Measurements from ENCODE around the gene RP9.

RP9 gene

GRCh38 chr7:33091111-33091531 is 18.1 kb downstream of the RP9 start:
- no peak overlapping the region for H3K4me2 ChIP-seq (ENCODE audit: low read length)
- H3K9ac ChIP-seq (ENCODE audit: low read length) = no peak overlapping the region
- H3K79me1 ChIP-seq (ENCODE audit: low read length) = no peaks in the 10 kb centered on the region
- no peak overlapping the region for H3K27ac ChIP-seq (ENCODE audit: low read depth, low read length)
- no peak overlapping the region for H2BK15ac ChIP-seq (replicated peaks; ENCODE audit: low read depth)
- no peak overlapping the region for H3K18ac ChIP-seq (ENCODE audit: low read length)
- DNase-seq = no peak
- H2AK5ac ChIP-seq (ENCODE audit: low read length) = no peak overlapping the region
- H3K4me3 ChIP-seq (ENCODE audit: low read length) = no peak overlapping the region
- H3K4ac ChIP-seq (ENCODE audit: low read depth, low read length) = no peak overlapping the region
- no peaks in the 10 kb centered on the region for H3K27me3 ChIP-seq (ENCODE audit: insufficient read depth, low read length, poor library complexity)
- H3K4me1 ChIP-seq (ENCODE audit: control insufficient read depth, low read depth, low read length) = no peaks in the 10 kb centered on the region
- H4K5ac ChIP-seq (ENCODE audit: low read length) = no peak overlapping the region
- no peak overlapping the region for H4K8ac ChIP-seq (ENCODE audit: low read depth, low read length)
- peaks cover under 1% of the 10 kb centered on the region for H3K36me3 ChIP-seq (ENCODE audit: control insufficient read depth, insufficient read depth, low read length)
- H3K23ac ChIP-seq (ENCODE audit: low read length) = no peak overlapping the region
- WGBS (ENCODE audit: extremely low coverage, insufficient coverage, low lambda C conversion rate) = no CpG with 5 or more reads among the region's 4 CpGs
- H3K56ac ChIP-seq (ENCODE audit: low read length) = no peak overlapping the region
- H3K79me2 ChIP-seq (ENCODE audit: control insufficient read depth, insufficient read depth, low read length) = no peaks in the 10 kb centered on the region
- H2BK120ac ChIP-seq (ENCODE audit: low read depth, low read length) = no peak overlapping the region
- H2BK5ac ChIP-seq (ENCODE audit: low read length) = no peak overlapping the region

DNA sequence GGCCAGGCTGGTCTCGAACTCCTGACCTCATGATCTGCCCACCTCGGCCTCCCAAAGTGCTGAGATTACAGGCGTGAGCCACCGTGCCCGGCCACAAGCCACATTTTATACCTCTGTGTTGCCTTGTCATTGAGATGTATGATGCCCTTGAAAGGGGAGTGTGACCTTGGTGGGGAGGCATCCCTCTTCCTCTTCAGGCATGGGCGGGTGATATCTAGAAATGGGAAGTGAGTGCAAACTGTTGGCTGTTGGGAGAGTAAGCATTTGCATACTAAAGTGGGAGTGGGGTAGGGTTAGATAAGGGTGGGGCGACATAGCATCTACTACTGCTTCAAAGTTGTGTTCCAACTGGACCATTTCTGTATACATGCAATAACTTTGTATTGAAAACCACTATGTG is 20.1 kb downstream of the RP9 start:
- Histone ChIP-seq H4K8ac (ENCODE audit: low read depth, low read length) (no peak overlapping the region), H3K23ac (ENCODE audit: low read length) (no peak overlapping the region), H3K79me1 (ENCODE audit: low read length) (no peaks in the 10 kb centered on the region), H2BK5ac (ENCODE audit: low read length) (no peak overlapping the region), H3K56ac (ENCODE audit: low read length) (no peak overlapping the region), H3K4me3 (ENCODE audit: low read length) (no peak overlapping the region), H3K4me1 (ENCODE audit: control insufficient read depth, low read depth, low read length) (no peaks in the 10 kb centered on the region), H3K36me3 (ENCODE audit: control insufficient read depth, insufficient read depth, low read length) (no peaks in the 10 kb centered on the region), H2BK15ac (replicated peaks; ENCODE audit: low read depth) (no peak overlapping the region), H3K18ac (ENCODE audit: low read length) (no peak overlapping the region), H2BK120ac (ENCODE audit: low read depth, low read length) (no peak overlapping the region), H3K27me3 (ENCODE audit: insufficient read depth, low read length, poor library complexity) (no peaks in the 10 kb centered on the region), H3K4ac (ENCODE audit: low read depth, low read length) (no peak overlapping the region), H2AK5ac (ENCODE audit: low read length) (no peak overlapping the region), H3K27ac (ENCODE audit: low read depth, low read length) (no peak overlapping the region), H3K9ac (ENCODE audit: low read length) (no peak overlapping the region), H4K5ac (ENCODE audit: low read length) (no peak overlapping the region), H3K4me2 (ENCODE audit: low read length) (no peak overlapping the region), H3K79me2 (ENCODE audit: control insufficient read depth, insufficient read depth, low read length) (no peaks in the 10 kb centered on the region)
- no peak for DNase-seq
- WGBS (ENCODE audit: extremely low coverage, insufficient coverage, low lambda C conversion rate) = no CpG with 5 or more reads among the region's 7 CpGs

- no peaks in the 10 kb centered on the region for H3K4me1 ChIP-seq (ENCODE audit: control insufficient read depth, low read depth, low read length)
- H3K79me2 ChIP-seq (ENCODE audit: control insufficient read depth, insufficient read depth, low read length) = no peaks in the 10 kb centered on the region
- H3K4me3 ChIP-seq (ENCODE audit: low read length) = no peak overlapping the region
- WGBS (ENCODE audit: extremely low coverage, insufficient coverage, low lambda C conversion rate) = no CpG with 5 or more reads among the region's 2 CpGs
- H3K18ac ChIP-seq (ENCODE audit: low read length) = no peak overlapping the region
- no peak overlapping the region for H4K8ac ChIP-seq (ENCODE audit: low read depth, low read length)
- H2BK15ac ChIP-seq (replicated peaks; ENCODE audit: low read depth) = no peak overlapping the region
- H2BK120ac ChIP-seq (ENCODE audit: low read depth, low read length) = no peak overlapping the region
- H3K9ac ChIP-seq (ENCODE audit: low read length) = no peak overlapping the region
- no peak overlapping the region for H3K4me2 ChIP-seq (ENCODE audit: low read length)
- no peak overlapping the region for H2AK5ac ChIP-seq (ENCODE audit: low read length)
- no peak overlapping the region for H3K27ac ChIP-seq (ENCODE audit: low read depth, low read length)
- H3K27me3 ChIP-seq (ENCODE audit: insufficient read depth, low read length, poor library complexity) = no peaks in the 10 kb centered on the region
- H4K5ac ChIP-seq (ENCODE audit: low read length) = no peak overlapping the region
- no peak overlapping the region for H3K56ac ChIP-seq (ENCODE audit: low read length)
- H3K4ac ChIP-seq (ENCODE audit: low read depth, low read length) = no peak overlapping the region
- no peak for DNase-seq
- no peaks in the 10 kb centered on the region for H3K79me1 ChIP-seq (ENCODE audit: low read length)
- H2BK5ac ChIP-seq (ENCODE audit: low read length) = no peak overlapping the region
- H3K23ac ChIP-seq (ENCODE audit: low read length) = no peak overlapping the region
- no peaks in the 10 kb centered on the region for H3K36me3 ChIP-seq (ENCODE audit: control insufficient read depth, insufficient read depth, low read length)
Observed at GRCh38 chr7:33087858-33088257, 21.3 kb downstream of the RP9 start.

DNA sequence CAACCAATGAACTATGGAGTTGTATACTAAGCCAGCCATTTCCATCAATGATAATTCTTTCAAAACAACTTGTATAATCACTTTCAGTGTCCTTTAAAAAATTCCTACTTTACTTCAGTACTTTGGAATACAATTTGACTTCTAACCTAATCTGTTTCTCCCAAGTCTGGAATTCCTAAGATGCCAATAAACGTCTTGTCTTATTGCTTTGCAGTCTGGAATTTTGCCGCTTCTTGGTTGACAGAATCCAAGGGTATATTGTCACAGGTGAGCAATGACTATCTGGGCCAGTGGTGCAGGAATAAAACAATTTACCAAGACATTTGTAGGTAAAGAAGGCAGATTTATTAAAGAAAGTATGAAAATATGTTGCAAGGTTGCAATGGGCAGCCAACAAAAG is 21.8 kb downstream of the RP9 start:
- no peaks in the 10 kb centered on the region for H3K27me3 ChIP-seq (ENCODE audit: insufficient read depth, low read length, poor library complexity)
- H2BK5ac ChIP-seq (ENCODE audit: low read length) = no peak overlapping the region
- no peaks in the 10 kb centered on the region for H3K4me1 ChIP-seq (ENCODE audit: control insufficient read depth, low read depth, low read length)
- H3K79me2 ChIP-seq (ENCODE audit: control insufficient read depth, insufficient read depth, low read length) = no peaks in the 10 kb centered on the region
- H4K5ac ChIP-seq (ENCODE audit: low read length) = no peak overlapping the region
- H3K27ac ChIP-seq (ENCODE audit: low read depth, low read length) = no peak overlapping the region
- no peak overlapping the region for H3K4me2 ChIP-seq (ENCODE audit: low read length)
- no CpG with 5 or more reads among the region's 2 CpGs for WGBS (ENCODE audit: extremely low coverage, insufficient coverage, low lambda C conversion rate)
- DNase-seq = no peak
- H3K36me3 ChIP-seq (ENCODE audit: control insufficient read depth, insufficient read depth, low read length) = no peaks in the 10 kb centered on the region
- no peak overlapping the region for H2BK15ac ChIP-seq (replicated peaks; ENCODE audit: low read depth)
- no peak overlapping the region for H3K18ac ChIP-seq (ENCODE audit: low read length)
- H3K23ac ChIP-seq (ENCODE audit: low read length) = no peak overlapping the region
- H4K8ac ChIP-seq (ENCODE audit: low read depth, low read length) = no peak overlapping the region
- no peaks in the 10 kb centered on the region for H3K79me1 ChIP-seq (ENCODE audit: low read length)
- no peak overlapping the region for H3K4me3 ChIP-seq (ENCODE audit: low read length)
- H3K56ac ChIP-seq (ENCODE audit: low read length) = no peak overlapping the region
- no peak overlapping the region for H3K4ac ChIP-seq (ENCODE audit: low read depth, low read length)
- H2BK120ac ChIP-seq (ENCODE audit: low read depth, low read length) = no peak overlapping the region
- no peak overlapping the region for H3K9ac ChIP-seq (ENCODE audit: low read length)
- no peak overlapping the region for H2AK5ac ChIP-seq (ENCODE audit: low read length)

DNA sequence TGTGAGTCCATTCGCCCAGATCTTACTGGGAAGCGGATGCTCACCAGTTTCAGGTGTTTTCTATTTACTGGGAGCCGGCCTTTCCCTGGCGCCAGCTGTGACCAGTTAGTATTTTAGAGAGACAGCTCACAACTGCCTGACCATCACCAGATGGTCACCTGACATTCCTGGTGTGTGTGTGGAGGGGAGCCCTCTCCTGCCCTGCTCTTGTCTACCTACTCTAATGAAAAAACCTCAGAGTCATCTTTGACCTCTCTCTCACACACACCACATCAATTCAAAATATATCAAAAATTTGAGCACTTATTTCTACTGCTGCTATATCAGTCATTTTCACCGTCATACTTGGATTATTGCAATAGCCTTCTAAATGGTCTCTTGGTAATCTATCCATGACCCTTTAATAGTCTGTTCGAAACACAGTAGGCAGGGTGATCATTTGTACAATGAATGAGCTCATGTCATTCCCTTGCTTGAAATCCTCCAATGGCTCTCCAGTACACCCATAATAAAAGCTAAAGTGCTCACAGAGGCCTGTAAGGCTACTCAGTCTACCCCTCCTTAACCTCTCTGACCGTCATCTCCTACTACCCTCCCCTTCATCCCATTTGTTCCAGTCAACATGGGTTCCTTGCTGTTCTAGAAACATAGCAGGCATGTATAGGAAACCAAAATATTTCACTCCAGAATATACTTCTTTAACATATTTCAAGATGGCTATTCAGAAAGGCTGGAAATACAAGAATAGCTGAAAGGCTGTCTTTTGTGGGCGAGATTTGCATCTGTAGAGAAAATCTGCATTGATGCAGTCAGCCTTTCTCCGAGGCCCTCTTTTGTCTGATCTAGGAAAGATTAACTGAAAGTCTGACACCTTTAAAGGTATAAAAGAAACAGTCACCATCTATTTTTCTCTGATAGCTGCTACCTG is 29.2 kb downstream of the RP9 start:
- H2BK120ac ChIP-seq (ENCODE audit: low read depth, low read length) = no peak overlapping the region
- no peak overlapping the region for H3K56ac ChIP-seq (ENCODE audit: low read length)
- WGBS (ENCODE audit: extremely low coverage, insufficient coverage, low lambda C conversion rate) = 100% methylated on average over 1 of the region's 9 CpGs
- H3K79me1 ChIP-seq (ENCODE audit: low read length) = no peaks in the 10 kb centered on the region
- no peak overlapping the region for H3K4me2 ChIP-seq (ENCODE audit: low read length)
- no peak overlapping the region for H3K27ac ChIP-seq (ENCODE audit: low read depth, low read length)
- no peak overlapping the region for H3K18ac ChIP-seq (ENCODE audit: low read length)
- H3K23ac ChIP-seq (ENCODE audit: low read length) = no peak overlapping the region
- H2BK5ac ChIP-seq (ENCODE audit: low read length) = no peak overlapping the region
- no peak overlapping the region for H2BK15ac ChIP-seq (replicated peaks; ENCODE audit: low read depth)
- H3K4me3 ChIP-seq (ENCODE audit: low read length) = no peak overlapping the region
- no peaks in the 10 kb centered on the region for H3K4me1 ChIP-seq (ENCODE audit: control insufficient read depth, low read depth, low read length)
- no peaks in the 10 kb centered on the region for H3K36me3 ChIP-seq (ENCODE audit: control insufficient read depth, insufficient read depth, low read length)
- H2AK5ac ChIP-seq (ENCODE audit: low read length) = no peak overlapping the region
- no peak overlapping the region for H3K9ac ChIP-seq (ENCODE audit: low read length)
- no peaks in the 10 kb centered on the region for H3K27me3 ChIP-seq (ENCODE audit: insufficient read depth, low read length, poor library complexity)
- no peak overlapping the region for H3K4ac ChIP-seq (ENCODE audit: low read depth, low read length)
- H3K79me2 ChIP-seq (ENCODE audit: control insufficient read depth, insufficient read depth, low read length) = no peaks in the 10 kb centered on the region
- DNase-seq = no peak
- H4K5ac ChIP-seq (ENCODE audit: low read length) = no peak overlapping the region
- H4K8ac ChIP-seq (ENCODE audit: low read depth, low read length) = no peak overlapping the region

DNA sequence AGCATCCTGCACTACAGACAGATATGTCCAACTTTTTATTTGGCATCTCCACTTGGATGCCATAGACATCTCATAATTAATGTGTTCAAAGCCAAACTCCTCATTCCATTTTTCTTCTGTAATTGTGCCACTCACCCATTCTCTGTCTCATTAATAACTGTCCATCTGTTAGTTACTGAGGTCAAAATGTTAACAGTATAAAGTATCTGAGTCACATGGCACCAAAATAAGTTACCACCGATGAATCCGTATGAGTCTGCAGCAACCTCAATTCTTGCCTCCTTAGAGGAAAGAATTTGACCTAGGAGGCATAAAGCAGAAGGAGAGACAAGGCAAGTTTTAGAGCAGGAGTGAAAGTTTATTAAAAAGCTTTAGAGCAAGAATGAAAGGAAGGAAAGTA is 30.1 kb downstream of the RP9 start:
- Histone ChIP-seq H4K8ac (ENCODE audit: low read depth, low read length) (no peak overlapping the region), H4K5ac (ENCODE audit: low read length) (no peak overlapping the region), H3K56ac (ENCODE audit: low read length) (no peak overlapping the region), H2BK15ac (replicated peaks; ENCODE audit: low read depth) (no peak overlapping the region), H3K4me2 (ENCODE audit: low read length) (no peak overlapping the region), H3K9ac (ENCODE audit: low read length) (no peak overlapping the region), H3K4me1 (ENCODE audit: control insufficient read depth, low read depth, low read length) (no peaks in the 10 kb centered on the region), H2AK5ac (ENCODE audit: low read length) (no peak overlapping the region), H3K36me3 (ENCODE audit: control insufficient read depth, insufficient read depth, low read length) (no peaks in the 10 kb centered on the region), H3K18ac (ENCODE audit: low read length) (no peak overlapping the region), H3K27ac (ENCODE audit: low read depth, low read length) (no peak overlapping the region), H3K4me3 (ENCODE audit: low read length) (no peak overlapping the region), H3K79me2 (ENCODE audit: control insufficient read depth, insufficient read depth, low read length) (no peaks in the 10 kb centered on the region), H2BK120ac (ENCODE audit: low read depth, low read length) (no peak overlapping the region), H3K79me1 (ENCODE audit: low read length) (no peaks in the 10 kb centered on the region), H3K23ac (ENCODE audit: low read length) (no peak overlapping the region), H2BK5ac (ENCODE audit: low read length) (no peak overlapping the region), H3K4ac (ENCODE audit: low read depth, low read length) (no peak overlapping the region), H3K27me3 (ENCODE audit: insufficient read depth, low read length, poor library complexity) (no peaks in the 10 kb centered on the region)
- no peak for DNase-seq
- WGBS (ENCODE audit: extremely low coverage, insufficient coverage, low lambda C conversion rate) = no CpG with 5 or more reads among the region's 2 CpGs

Measured in mesendoderm (in vitro differentiated cells).